ENCODE measurements around the gene ADAMTS6. TPM values are rescaled to one million over a fixed set of nuclear protein-coding genes. Genes with fewer than 3 reads are reported as not detected.

ADAMTS6 gene
- total and polyA plus RNA-seq, 9 donors = 0.80 to 3.2 (median 1.4) TPM

DNA sequence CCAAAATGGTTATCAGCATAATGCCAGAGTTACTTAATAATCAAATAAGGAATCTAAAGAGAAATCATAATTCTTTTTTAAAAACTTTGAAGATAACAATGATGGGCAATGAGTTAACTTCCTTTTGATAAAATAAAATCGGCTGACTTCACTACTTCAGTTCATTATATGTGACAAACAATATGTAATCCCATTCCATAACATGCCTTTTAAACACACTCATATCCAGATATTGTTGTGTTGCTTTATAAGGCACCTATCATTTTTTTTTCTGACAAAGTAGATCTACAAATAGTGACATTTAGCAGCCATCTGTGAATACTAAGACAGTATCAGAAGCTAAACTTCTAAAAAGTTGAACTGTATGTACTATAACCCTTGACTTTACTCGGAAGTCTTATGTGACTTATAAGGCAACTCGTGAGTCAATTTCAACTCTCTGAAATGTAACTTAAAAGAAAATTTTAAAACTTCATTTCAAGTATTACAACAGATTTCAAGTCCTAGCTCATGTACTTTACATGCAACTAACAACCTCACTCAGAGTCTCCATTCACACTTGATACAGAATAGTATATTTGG, 7.5 kb downstream of the ADAMTS6 start:
- Histone ChIP-seq H3K27me3 (ENCODE audit: control insufficient read depth, insufficient read depth, low read length) (no peaks in the 10 kb centered on the region), H3K27ac (ENCODE audit: low read length) (no peak overlapping the region), H3K4me3 (ENCODE audit: low read length) (no peak overlapping the region), H3K9me3 (replicated peaks; ENCODE audit: control insufficient read depth, low read depth, low read length) (no peaks in the 10 kb centered on the region), H3K36me3 (ENCODE audit: control insufficient read depth, insufficient read depth, low read length) (no peaks in the 10 kb centered on the region), H3K4me1 (ENCODE audit: control insufficient read depth, insufficient read depth, low read length) (no peaks in the 10 kb centered on the region)
- DNase-seq = no peak
- no CpG with 5 or more reads among the region's 3 CpGs for WGBS (ENCODE audit: insufficient coverage)

DNA sequence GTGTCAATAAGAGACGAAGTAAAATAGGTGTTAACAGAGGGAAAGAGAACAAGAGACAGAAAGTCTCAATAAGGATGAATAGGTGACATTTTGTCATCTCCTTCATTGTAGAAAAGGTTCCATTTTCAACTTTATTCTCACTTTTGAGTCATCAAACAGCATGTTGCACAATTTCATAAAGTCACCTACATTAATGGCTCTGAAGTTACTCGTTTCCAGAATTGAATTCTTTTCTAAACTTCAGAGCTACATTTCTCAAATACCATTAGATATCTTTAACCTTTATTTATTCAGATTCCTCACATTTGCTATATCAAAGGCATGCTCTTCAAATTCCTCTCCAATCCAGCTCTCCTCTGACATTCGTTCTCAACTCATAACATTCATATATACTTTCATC, 13.1 kb downstream of the ADAMTS6 start:
- Histone ChIP-seq H3K9me3 (replicated peaks; ENCODE audit: control insufficient read depth, low read depth, low read length) (no peaks in the 10 kb centered on the region), H3K27ac (ENCODE audit: low read length) (no peak overlapping the region), H3K4me1 (ENCODE audit: control insufficient read depth, insufficient read depth, low read length) (no peaks in the 10 kb centered on the region), H3K27me3 (ENCODE audit: control insufficient read depth, insufficient read depth, low read length) (no peaks in the 10 kb centered on the region), H3K36me3 (ENCODE audit: control insufficient read depth, insufficient read depth, low read length) (no peaks in the 10 kb centered on the region), H3K4me3 (ENCODE audit: low read length) (no peak overlapping the region)
- DNase-seq = no peak
- WGBS (ENCODE audit: insufficient coverage) = 94% methylated on average over 2 of the region's 3 CpGs

DNA sequence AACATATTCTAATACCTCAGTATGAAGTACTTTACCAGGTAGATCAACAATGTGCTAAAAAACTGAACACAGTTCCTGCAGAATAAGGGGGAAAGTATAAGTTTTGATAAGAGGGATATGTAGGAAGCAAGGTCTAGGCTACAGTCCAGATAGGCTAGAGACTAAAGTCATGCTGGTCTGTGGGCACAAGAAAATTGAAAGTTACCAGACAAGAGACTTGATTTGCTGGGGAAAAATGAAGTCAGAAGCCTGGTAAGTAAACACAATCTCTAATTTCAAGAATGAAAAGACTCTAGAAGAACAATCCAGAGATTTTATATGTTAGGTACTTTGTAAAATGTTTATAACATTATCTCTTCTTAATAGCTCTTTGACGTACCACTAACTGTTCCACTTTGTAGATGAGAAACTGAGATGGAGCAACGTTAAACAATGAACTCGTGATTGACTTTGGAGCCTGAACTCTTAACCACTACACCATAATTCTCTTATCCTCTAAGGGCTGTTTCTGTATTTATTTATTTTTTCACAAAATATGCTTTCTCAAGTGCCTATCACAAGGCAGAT, 19.5 kb downstream of the ADAMTS6 start:
- Histone ChIP-seq H3K9me3 (replicated peaks; ENCODE audit: control insufficient read depth, low read depth, low read length) (no peaks in the 10 kb centered on the region), H3K27ac (ENCODE audit: low read length) (no peak overlapping the region), H3K4me3 (ENCODE audit: low read length) (no peak overlapping the region), H3K4me1 (ENCODE audit: control insufficient read depth, insufficient read depth, low read length) (no peaks in the 10 kb centered on the region), H3K27me3 (ENCODE audit: control insufficient read depth, insufficient read depth, low read length) (no peaks in the 10 kb centered on the region), H3K36me3 (ENCODE audit: control insufficient read depth, insufficient read depth, low read length) (no peaks in the 10 kb centered on the region)
- no peak for DNase-seq
- no CpG with 5 or more reads among the region's 3 CpGs for WGBS (ENCODE audit: insufficient coverage)

DNA sequence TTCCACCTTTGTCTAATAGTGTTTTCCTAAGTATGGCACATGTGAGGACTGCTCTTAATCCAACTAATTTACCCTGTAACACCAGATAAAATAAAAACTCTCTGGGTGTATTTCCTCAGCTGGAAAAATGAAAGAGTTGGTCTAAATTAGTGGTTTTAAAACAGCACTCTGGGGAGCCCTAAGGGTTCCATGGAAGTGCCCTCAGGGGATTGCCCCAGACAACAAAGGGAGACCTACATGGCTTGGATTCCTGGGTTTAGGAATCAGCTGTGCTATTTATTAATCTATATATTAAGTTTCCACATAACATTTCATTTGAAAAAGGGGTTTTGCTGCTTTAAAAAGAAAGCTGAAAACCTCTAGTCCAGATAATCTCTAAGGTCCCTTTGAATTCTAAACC, 20.2 kb downstream of the ADAMTS6 start:
- Histone ChIP-seq H3K36me3 (ENCODE audit: control insufficient read depth, insufficient read depth, low read length) (no peaks in the 10 kb centered on the region), H3K27ac (ENCODE audit: low read length) (no peak overlapping the region), H3K27me3 (ENCODE audit: control insufficient read depth, insufficient read depth, low read length) (no peaks in the 10 kb centered on the region), H3K4me3 (ENCODE audit: low read length) (no peak overlapping the region), H3K9me3 (replicated peaks; ENCODE audit: control insufficient read depth, low read depth, low read length) (no peaks in the 10 kb centered on the region), H3K4me1 (ENCODE audit: control insufficient read depth, insufficient read depth, low read length) (no peaks in the 10 kb centered on the region)
- DNase-seq = no peak

DNA sequence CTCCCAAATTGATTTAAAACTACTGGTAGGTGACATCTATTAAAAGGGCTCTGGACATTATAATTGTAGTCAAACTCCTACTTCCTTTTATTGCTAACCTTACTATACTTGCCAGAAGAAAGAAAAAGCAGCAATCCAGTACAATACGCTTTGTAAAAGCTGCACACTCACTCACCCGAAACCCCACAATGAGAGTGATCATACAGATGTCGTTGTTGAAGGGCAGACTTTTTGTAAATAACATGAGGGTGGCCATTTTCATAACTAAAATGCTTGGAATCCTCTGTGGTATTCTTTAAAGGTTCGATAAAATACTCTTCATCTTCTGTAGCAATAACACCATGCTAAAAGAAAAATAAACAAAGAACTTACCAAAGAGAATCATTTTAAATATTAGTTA, 21.7 kb downstream of the ADAMTS6 start:
- no peaks in the 10 kb centered on the region for H3K36me3 ChIP-seq (ENCODE audit: control insufficient read depth, insufficient read depth, low read length)
- no CpG with 5 or more reads among the region's 4 CpGs for WGBS (ENCODE audit: insufficient coverage)
- DNase-seq = no peak
- H3K9me3 ChIP-seq (replicated peaks; ENCODE audit: control insufficient read depth, low read depth, low read length) = no peaks in the 10 kb centered on the region
- H3K4me3 ChIP-seq (ENCODE audit: low read length) = no peak overlapping the region
- no peaks in the 10 kb centered on the region for H3K4me1 ChIP-seq (ENCODE audit: control insufficient read depth, insufficient read depth, low read length)
- H3K27ac ChIP-seq (ENCODE audit: low read length) = no peak overlapping the region
- no peaks in the 10 kb centered on the region for H3K27me3 ChIP-seq (ENCODE audit: control insufficient read depth, insufficient read depth, low read length)

DNA sequence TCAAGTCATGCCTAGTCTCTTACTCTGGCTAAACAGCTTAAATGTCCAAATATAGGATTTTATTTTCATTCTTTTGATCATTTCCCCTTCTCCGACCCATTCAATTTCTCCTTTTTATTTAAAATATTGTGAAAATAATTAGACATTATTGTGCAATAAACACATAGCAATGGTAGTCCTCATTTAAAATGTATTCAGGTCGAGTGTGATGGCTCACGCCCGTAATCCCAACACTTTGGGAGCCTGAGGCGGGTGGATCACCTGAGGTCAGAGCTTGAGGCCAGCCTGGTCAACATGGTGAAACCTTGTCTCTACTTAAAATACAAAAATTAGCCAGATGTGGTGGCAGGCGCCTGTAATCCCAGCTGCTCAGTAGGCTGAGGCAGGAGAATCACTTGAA, 26.7 kb downstream of the ADAMTS6 start:
- Histone ChIP-seq H3K27me3 (ENCODE audit: control insufficient read depth, insufficient read depth, low read length) (no peaks in the 10 kb centered on the region), H3K4me3 (ENCODE audit: low read length) (no peak overlapping the region)

DNA sequence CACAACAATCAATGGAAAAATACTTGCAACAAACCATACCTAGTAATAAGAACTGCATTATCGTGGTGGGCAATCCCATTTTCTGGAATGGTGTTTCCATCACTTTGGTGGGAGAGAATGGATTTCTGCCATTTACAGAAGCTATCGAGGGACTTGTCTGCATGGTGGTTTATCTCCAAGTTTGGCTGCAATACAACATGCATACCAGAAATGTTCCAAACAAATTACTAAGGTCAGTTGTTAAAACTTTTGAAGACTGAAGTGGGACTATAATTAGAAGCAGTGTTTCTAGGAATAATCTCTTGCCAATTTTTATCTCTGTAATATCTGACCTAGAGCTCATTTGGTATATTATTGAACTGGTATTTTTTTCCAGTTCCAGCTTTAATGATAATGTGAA, 30.3 kb downstream of the ADAMTS6 start:
- Histone ChIP-seq H3K4me3 (ENCODE audit: low read length) (no peak overlapping the region), H3K27me3 (ENCODE audit: control insufficient read depth, insufficient read depth, low read length) (no peaks in the 10 kb centered on the region), H3K36me3 (ENCODE audit: control insufficient read depth, insufficient read depth, low read length) (no peaks in the 10 kb centered on the region), H3K9me3 (replicated peaks; ENCODE audit: control insufficient read depth, low read depth, low read length) (no peaks in the 10 kb centered on the region), H3K4me1 (ENCODE audit: control insufficient read depth, insufficient read depth, low read length) (no peaks in the 10 kb centered on the region), H3K27ac (ENCODE audit: low read length) (no peak overlapping the region)
- DNase-seq = no peak
- WGBS (ENCODE audit: insufficient coverage) = no CpG with 5 or more reads among the region's 2 CpGs

More for the DNA sequence above, 26.7 kb downstream of the ADAMTS6 start:
- Histone ChIP-seq H3K36me3 (ENCODE audit: control insufficient read depth, insufficient read depth, low read length) (no peaks in the 10 kb centered on the region), H3K4me1 (ENCODE audit: control insufficient read depth, insufficient read depth, low read length) (no peaks in the 10 kb centered on the region), H3K9me3 (replicated peaks; ENCODE audit: control insufficient read depth, low read depth, low read length) (no peaks in the 10 kb centered on the region), H3K27ac (ENCODE audit: low read length) (no peak overlapping the region)
- WGBS (ENCODE audit: insufficient coverage) = no CpG with 5 or more reads among the region's 6 CpGs
- DNase-seq = no peak

DNA sequence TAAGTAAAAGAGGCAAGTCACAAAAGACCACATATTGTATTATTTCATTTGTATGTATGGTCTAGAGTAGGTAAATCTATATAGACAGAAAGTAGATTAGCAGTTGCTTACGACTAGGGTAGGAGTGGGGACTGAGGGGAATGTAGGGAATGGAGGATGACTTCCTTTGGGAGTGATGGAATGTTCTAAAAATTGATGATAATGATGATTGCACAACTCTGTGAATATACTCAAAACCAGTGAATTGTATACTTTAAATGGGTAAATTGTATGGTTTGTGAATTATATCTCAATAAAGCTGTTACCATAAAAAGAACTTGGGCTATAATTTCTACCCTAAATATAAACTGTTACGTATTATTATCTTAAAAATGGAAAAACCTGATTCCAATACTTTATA, 35.0 kb downstream of the ADAMTS6 start:
- H3K4me1 ChIP-seq (ENCODE audit: control insufficient read depth, insufficient read depth, low read length) = no peaks in the 10 kb centered on the region
- no peaks in the 10 kb centered on the region for H3K27me3 ChIP-seq (ENCODE audit: control insufficient read depth, insufficient read depth, low read length)
- no CpG with 5 or more reads among the region's 2 CpGs for WGBS (ENCODE audit: insufficient coverage)
- H3K36me3 ChIP-seq (ENCODE audit: control insufficient read depth, insufficient read depth, low read length) = no peaks in the 10 kb centered on the region
- no peak for DNase-seq
- H3K4me3 ChIP-seq (ENCODE audit: low read length) = no peak overlapping the region
- no peak overlapping the region for H3K27ac ChIP-seq (ENCODE audit: low read length)
- H3K9me3 ChIP-seq (replicated peaks; ENCODE audit: control insufficient read depth, low read depth, low read length) = no peaks in the 10 kb centered on the region

DNA sequence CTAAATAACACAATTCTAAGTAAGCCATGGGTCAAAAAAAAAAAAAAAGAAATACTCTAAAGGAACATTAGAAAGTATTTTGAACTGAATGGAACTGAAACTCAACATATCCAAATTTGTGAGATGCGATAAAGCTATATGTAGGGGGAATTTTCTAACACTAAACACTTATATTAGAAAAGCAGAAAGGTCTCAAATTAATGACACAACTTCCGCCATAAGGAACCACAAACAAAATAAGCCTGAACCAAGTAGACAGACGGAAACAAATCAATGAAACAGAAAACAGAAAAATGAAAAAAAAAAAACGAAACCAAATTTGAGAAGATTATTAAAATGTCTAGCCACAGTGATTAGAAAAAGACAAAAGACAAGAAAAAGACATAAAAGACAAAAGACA, 39.9 kb downstream of the ADAMTS6 start:
- no peak overlapping the region for H3K4me3 ChIP-seq (ENCODE audit: low read length)
- no peaks in the 10 kb centered on the region for H3K4me1 ChIP-seq (ENCODE audit: control insufficient read depth, insufficient read depth, low read length)
- DNase-seq = no peak
- H3K9me3 ChIP-seq (replicated peaks; ENCODE audit: control insufficient read depth, low read depth, low read length) = no peaks in the 10 kb centered on the region
- no peak overlapping the region for H3K27ac ChIP-seq (ENCODE audit: low read length)
- WGBS (ENCODE audit: insufficient coverage) = no CpG with 5 or more reads among the region's 4 CpGs
- H3K27me3 ChIP-seq (ENCODE audit: control insufficient read depth, insufficient read depth, low read length) = no peaks in the 10 kb centered on the region
- no peaks in the 10 kb centered on the region for H3K36me3 ChIP-seq (ENCODE audit: control insufficient read depth, insufficient read depth, low read length)

DNA sequence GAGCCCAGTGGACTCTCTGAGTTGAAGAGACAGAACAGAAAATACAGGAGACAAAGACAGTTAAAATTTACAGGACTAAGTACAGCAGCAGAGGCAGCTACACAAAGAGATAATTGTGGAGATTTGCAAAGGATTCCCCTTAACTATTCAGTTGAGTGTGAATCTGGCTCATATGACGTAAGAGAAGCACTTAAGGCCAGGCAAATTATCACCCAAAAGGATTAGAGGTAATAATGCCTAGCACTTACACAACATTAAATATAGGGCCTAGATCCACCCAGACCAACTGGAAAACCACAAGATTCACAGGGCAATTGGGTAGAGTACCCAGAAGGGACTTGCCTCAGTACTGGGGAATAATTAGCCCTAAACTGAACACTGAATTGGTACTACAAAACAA, 41.3 kb downstream of the ADAMTS6 start:
- Histone ChIP-seq H3K4me1 (ENCODE audit: control insufficient read depth, insufficient read depth, low read length) (no peaks in the 10 kb centered on the region), H3K27ac (ENCODE audit: low read length) (no peak overlapping the region), H3K9me3 (replicated peaks; ENCODE audit: control insufficient read depth, low read depth, low read length) (no peaks in the 10 kb centered on the region), H3K36me3 (ENCODE audit: control insufficient read depth, insufficient read depth, low read length) (no peaks in the 10 kb centered on the region), H3K4me3 (ENCODE audit: low read length) (no peak overlapping the region), H3K27me3 (ENCODE audit: control insufficient read depth, insufficient read depth, low read length) (no peaks in the 10 kb centered on the region)
- no CpG with 5 or more reads among the region's 1 CpG for whole genome bisulfite sequencing (ENCODE audit: insufficient coverage)
- no peak for DNase-seq

DNA sequence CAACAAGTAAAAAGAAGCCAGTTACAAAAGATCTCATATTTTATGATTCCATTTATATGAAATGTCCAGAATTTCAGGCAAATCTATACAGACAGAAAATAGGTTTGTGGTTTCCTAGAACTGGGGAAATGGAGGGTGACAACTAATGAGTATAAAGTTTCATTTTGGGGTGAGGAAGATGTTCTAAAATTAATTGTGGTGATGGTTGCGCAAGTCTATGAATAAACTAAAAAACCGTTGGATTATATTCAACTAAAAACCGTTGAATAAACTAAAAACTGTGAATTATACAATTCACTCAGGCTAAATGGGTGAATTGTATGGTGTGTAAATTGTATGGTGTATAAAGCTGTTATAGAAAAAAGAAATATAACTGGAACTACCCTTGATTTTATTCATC, 47.6 kb downstream of the ADAMTS6 start:
- DNase-seq = no peak
- WGBS (ENCODE audit: insufficient coverage) = no CpG with 5 or more reads among the region's 3 CpGs

More for the DNA sequence above, 47.6 kb downstream of the ADAMTS6 start:
- H3K27ac ChIP-seq (ENCODE audit: low read length) = no peak overlapping the region
- no peaks in the 10 kb centered on the region for H3K9me3 ChIP-seq (replicated peaks; ENCODE audit: control insufficient read depth, low read depth, low read length)
- H3K4me1 ChIP-seq (ENCODE audit: control insufficient read depth, insufficient read depth, low read length) = no peaks in the 10 kb centered on the region
- no peaks in the 10 kb centered on the region for H3K36me3 ChIP-seq (ENCODE audit: control insufficient read depth, insufficient read depth, low read length)
- no peak overlapping the region for H3K4me3 ChIP-seq (ENCODE audit: low read length)
- no peaks in the 10 kb centered on the region for H3K27me3 ChIP-seq (ENCODE audit: control insufficient read depth, insufficient read depth, low read length)

All from muscle of leg (tissue), 11 donors.